Measurements from ENCODE around the gene WDR45. TPM values are rescaled to one million over a fixed set of nuclear protein-coding genes. Genes with fewer than 3 reads are reported as not detected.
A peak's percentile ranks its signal among the peaks of the same experiment; 100 is the strongest.

Gene WDR45
- total and polyA plus RNA-seq, 2 of the 13 experiments (the other 11 are each of a cell fraction or from before 2014, with no cell fraction given): 16.4 to 65.5 TPM

- TF ChIP-seq MAZ (IDR thresholded peaks at IDR 0.05; ENCODE audit: borderline replicate concordance, low read depth, low read length) (no peak), MAZ (CRISPR knock-in tag; IDR thresholded peaks at IDR 0.05; ENCODE audit: low read depth) (no peak), FOXJ3 (CRISPR knock-in tag; IDR thresholded peaks at IDR 0.05; ENCODE audit: borderline replicate concordance) (no peak), HOMEZ (CRISPR knock-in tag; IDR thresholded peaks at IDR 0.05; ENCODE audit: low read depth) (no peak), ZNF577 (CRISPR knock-in tag; IDR thresholded peaks at IDR 0.05; ENCODE audit: borderline replicate concordance, low read depth) (no peak), ZIK1 (CRISPR knock-in tag; IDR thresholded peaks at IDR 0.05; ENCODE audit: borderline replicate concordance, low read depth) (no peak), MEIS2 (CRISPR knock-in tag; IDR thresholded peaks at IDR 0.05) (peak; percentile 31; the same call in 1 of the 2 replicates), ZMAT5 (CRISPR knock-in tag; IDR thresholded peaks at IDR 0.05; ENCODE audit: borderline replicate concordance, low read depth) (no peak), GRHL1 (CRISPR knock-in tag; conservative IDR thresholded peaks at IDR 0.05) (no peak), SMAD9 (CRISPR knock-in tag; IDR thresholded peaks at IDR 0.05) (no peak), SALL2 (CRISPR knock-in tag; IDR thresholded peaks at IDR 0.05) (no peak), BRF2 (CRISPR knock-in tag; IDR thresholded peaks at IDR 0.05) (no peak), THAP9 (CRISPR knock-in tag; IDR thresholded peaks at IDR 0.05; ENCODE audit: borderline replicate concordance) (peak; percentile 27; the same call in 1 of the 2 replicates), SOX13 (IDR thresholded peaks at IDR 0.05) (no peak), SOX13 (CRISPR knock-in tag; conservative IDR thresholded peaks at IDR 0.05 in 1 of 2, IDR thresholded peaks at IDR 0.05 in 1 of 2) (no peak), TCF7 (IDR thresholded peaks at IDR 0.05; ENCODE audit: low read depth) (no peak), ZNF761 (CRISPR knock-in tag; conservative IDR thresholded peaks at IDR 0.05) (no peak), TAF15 (IDR thresholded peaks at IDR 0.05; ENCODE audit: low read depth, low read length, poor library complexity, severe bottlenecking) (no peak), ZSCAN31 (CRISPR knock-in tag; IDR thresholded peaks at IDR 0.05; ENCODE audit: low read depth) (no peak), ZNF891 (CRISPR knock-in tag; IDR thresholded peaks at IDR 0.05) (peak; percentile 61; the same call in 1 of the 2 replicates), BRD4 (CRISPR knock-in tag; IDR thresholded peaks at IDR 0.05) (no peak)
Measured at GRCh38 chrX:49079489-49080428, at the start of gene WDR45 (continued).
